Measurements from ENCODE around the gene PTGS1. TPM values are rescaled to one million over a fixed set of nuclear protein-coding genes. Genes with fewer than 3 reads are reported as not detected.

PTGS1 gene
- total and polyA plus RNA-seq, 9 of the 15 experiments (the other 6 are each of a cell fraction or from before 2014, with no cell fraction given) = 3.4 to 12.9 (median 5.3) TPM

DNA sequence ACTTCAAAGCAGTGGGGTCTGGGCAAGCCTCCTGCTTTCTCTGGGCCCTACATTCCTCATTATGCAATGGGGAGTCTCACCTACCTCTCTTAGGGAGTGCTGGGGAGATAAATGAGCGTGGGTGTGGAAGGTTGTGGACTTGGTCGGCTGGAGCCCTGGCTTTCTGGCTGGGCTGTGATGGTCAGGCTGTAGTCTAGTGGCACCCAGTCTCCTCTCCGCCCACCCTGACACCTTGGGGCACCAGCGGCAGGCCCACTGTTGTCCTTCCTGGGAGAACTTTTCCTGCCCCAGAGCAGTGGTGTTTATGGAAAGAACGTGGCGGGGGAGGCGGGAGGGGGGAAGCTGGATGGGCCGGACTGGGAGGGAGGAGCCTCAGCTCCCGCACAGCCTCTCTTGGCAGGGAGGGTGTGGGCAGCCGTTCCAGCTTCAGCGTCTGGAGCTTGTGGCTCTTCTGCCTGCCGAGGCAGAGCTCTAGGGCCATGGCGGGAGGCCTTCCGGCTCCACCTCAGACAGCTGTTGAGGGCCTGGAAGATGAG is 4.1 kb downstream of the PTGS1 start (continued):
- no peak for TF ChIP-seq NFE2 (IDR thresholded peaks at IDR 0.05; ENCODE audit: low read depth)
- TF ChIP-seq POLR2G (IDR thresholded peaks at IDR 0.05; ENCODE audit: low read depth, low read length) = peak; percentile 56
- TF ChIP-seq ZNF444 (CRISPR knock-in tag; IDR thresholded peaks at IDR 0.05) = no peak
- TF ChIP-seq L3MBTL2 (IDR thresholded peaks at IDR 0.05) = peak; percentile 64
- TF ChIP-seq BDP1 (IDR thresholded peaks at IDR 0.05; ENCODE audit: insufficient read depth, insufficient read length) = no peak
- peak; percentile 59 for TF ChIP-seq CEBPB (tag; IDR thresholded peaks at IDR 0.05)
- TF ChIP-seq JUNB (CRISPR knock-in tag; conservative IDR thresholded peaks at IDR 0.05) = no peak
- no peak for TF ChIP-seq ILK (tag; IDR thresholded peaks at IDR 0.05; ENCODE audit: borderline replicate concordance, low read depth)
- TF ChIP-seq MAZ (CRISPR knock-in tag; conservative IDR thresholded peaks at IDR 0.05 in 1 of 2, IDR thresholded peaks at IDR 0.05 in 1 of 2) = peak; percentile 20 to 68; a peak in 3 of 4 replicates
- TF ChIP-seq ZBTB17 (CRISPR knock-in tag; IDR thresholded peaks at IDR 0.05) = peak; percentile 55; the same call in 1 of the 2 replicates
- TF ChIP-seq, protein P1, sequence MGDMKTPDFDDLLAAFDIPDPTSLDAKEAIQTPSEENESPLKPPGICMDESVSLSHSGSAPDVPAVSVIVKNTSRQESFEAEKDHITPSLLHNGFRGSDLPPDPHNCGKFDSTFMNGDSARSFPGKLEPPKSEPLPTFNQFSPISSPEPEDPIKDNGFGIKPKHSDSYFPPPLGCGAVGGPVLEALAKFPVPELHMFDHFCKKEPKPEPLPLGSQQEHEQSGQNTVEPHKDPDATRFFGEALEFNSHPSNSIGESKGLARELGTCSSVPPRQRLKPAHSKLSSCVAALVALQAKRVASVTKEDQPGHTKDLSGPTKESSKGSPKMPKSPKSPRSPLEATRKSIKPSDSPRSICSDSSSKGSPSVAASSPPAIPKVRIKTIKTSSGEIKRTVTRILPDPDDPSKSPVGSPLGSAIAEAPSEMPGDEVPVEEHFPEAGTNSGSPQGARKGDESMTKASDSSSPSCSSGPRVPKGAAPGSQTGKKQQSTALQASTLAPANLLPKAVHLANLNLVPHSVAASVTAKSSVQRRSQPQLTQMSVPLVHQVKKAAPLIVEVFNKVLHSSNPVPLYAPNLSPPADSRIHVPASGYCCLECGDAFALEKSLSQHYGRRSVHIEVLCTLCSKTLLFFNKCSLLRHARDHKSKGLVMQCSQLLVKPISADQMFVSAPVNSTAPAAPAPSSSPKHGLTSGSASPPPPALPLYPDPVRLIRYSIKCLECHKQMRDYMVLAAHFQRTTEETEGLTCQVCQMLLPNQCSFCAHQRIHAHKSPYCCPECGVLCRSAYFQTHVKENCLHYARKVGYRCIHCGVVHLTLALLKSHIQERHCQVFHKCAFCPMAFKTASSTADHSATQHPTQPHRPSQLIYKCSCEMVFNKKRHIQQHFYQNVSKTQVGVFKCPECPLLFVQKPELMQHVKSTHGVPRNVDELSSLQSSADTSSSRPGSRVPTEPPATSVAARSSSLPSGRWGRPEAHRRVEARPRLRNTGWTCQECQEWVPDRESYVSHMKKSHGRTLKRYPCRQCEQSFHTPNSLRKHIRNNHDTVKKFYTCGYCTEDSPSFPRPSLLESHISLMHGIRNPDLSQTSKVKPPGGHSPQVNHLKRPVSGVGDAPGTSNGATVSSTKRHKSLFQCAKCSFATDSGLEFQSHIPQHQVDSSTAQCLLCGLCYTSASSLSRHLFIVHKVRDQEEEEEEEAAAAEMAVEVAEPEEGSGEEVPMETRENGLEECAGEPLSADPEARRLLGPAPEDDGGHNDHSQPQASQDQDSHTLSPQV (IDR thresholded peaks at IDR 0.05) = peak; percentile 49
- TF ChIP-seq ZNF766 (CRISPR knock-in tag; conservative IDR thresholded peaks at IDR 0.05) = 0 out of 2 replicates have a peak, but pooled peaks have one; percentile 40
- TF ChIP-seq E2F3 (CRISPR knock-in tag; IDR thresholded peaks at IDR 0.05) = peak; percentile 59; the same call in 1 of the 2 replicates
- peak; percentile 37; the same call in 1 of the 2 replicates for TF ChIP-seq SMAD4 (CRISPR knock-in tag; conservative IDR thresholded peaks at IDR 0.05)
